NCI-H1092 (cell line): ENCODE measurements around the gene ZNF143.
"Not testable (repeated sequence)": the region's sequence is repeated elsewhere in the genome, so short reads cannot be mapped to it uniquely, and the experiment has no call there.

Experiments
- DNase-seq: peaks from one replicate; lab custom pipeline; 2025; lab: John Stamatoyannopoulos, UW

Gene ZNF143

DNA sequence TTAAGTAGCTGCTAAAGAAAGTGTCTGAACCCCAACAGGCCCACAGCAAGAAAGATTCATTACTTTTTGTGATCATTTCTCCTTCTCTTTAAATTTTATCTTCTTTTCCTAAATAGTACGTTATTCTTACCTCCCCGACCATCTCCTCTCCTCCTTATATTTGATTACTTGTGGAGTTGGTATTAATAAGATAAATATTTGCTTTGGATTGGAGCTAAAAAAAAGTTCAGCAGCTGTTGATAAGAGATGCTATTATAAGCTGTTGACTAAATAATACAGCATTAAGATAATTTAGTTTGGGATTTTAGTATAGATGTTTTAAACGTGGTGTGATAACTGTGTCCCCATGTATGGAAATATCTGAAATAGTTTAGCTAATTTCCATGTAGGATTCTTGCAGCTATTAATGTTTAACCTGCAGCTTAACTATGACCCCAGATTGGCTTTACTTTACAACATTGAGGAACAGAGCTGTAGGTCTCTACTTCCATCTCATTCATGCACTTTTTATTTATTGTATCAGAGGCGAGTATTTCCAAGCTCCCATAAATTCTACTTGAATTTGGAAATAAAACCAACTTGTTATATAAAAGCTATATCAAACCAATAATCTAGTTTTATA lies 37.8 kb downstream of the ZNF143 start:
- no peak for DNase-seq

DNA sequence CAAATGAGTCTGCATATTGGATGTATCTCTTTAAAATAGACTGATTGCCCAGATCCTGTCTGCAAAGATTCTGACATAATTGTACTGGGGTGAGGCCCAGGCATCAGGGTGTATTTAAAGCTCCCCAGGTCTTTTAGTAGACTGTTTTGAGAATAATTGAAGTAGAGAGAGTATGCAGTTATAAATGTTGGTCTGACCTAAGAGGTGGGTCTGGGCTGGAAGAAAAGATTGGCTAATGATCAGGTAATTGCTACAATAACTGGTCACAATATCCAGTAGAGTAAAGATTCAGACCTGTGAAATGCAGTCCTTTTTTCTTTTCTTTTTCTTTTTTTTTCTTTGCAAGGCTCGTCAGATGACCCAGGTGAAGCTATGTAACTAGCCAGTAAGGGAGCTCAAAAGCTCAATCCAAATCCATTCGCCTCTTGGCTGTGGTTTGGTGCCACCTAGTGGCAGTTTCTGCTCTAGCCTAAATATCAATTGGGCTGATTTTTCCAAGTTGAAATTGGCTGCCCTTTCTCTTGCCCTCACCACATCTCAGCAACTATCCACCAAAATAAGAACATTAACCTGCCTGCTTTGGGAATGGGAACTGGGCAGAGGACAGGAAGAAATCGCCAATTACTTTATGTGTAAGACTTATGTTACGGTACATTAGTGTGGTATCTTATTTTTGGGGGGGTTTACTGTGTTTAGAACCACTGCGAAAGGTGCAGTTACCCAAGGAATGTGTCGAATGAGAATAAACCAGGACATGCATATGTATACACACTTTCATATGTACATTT lies 45.9 kb downstream of the ZNF143 start:
- DNase-seq: peak; percentile 68

- no peak for DNase-seq
Measured at GRCh38 chr11:9507277-9507580, 46.4 kb downstream of the ZNF143 start.

DNA sequence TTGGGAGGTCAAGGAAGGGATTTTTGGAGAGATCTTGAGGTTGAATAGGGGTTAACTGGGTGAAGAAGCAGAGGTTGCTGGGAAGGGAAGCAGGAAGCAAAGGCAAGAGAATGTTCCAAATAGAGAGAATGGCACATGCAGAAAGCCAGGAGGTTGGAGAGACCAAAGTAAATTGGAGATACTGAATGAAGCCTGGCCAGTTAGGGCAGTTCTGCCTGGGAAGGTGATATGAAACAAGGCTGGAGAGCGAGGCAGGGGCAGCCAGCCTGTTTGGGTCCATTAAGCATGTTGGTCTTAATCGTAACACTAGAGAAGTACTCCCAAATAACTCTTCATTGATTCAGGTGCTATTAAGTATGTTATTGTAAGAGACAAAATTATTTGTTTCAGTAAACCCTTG lies 48.2 kb downstream of the ZNF143 start:
- DNase-seq: no peak

- DNase-seq: no peak
Measured at GRCh38 chr11:9512370-9513019, 51.7 kb downstream of the ZNF143 start.

DNA sequence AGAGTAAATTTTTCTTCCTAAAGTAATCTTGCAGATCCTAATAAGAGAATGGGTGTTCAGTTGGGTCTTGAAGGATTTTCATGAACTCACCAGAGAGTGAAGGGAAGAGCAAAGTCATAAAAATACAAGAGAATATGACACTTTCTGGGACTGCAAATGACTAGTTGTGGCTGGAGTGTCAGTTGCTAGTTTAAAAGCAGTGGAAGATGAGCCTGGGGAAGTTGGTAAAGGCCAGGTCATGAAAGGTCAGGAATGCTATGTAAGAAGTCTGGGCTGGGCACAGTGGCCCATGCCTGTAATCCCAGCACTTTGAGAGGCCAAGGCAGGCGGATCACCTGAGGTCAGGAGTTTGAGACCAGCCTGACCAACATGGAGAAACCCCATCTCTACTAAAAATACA lies 53.8 kb downstream of the ZNF143 start:
- DNase-seq: not testable (repeated sequence)

DNA sequence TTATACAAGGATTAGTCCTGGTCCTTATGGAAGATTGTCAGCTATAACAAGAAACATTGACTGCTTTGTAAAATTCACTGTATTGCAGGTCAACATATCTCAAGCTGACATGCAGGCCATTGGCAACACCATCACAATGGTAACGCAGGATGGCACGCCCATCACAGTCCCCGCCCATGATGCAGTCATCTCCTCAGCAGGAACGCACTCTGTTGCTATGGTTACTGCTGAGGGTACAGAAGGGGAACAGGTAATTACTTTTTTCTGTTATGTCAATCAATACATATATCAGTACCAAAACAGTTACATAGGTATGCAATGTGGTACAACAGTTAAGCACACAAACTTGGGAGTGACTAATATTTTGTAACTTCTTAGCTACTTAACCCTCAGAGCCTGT lies 55.3 kb downstream of the ZNF143 start:
- no peak for DNase-seq

DNA sequence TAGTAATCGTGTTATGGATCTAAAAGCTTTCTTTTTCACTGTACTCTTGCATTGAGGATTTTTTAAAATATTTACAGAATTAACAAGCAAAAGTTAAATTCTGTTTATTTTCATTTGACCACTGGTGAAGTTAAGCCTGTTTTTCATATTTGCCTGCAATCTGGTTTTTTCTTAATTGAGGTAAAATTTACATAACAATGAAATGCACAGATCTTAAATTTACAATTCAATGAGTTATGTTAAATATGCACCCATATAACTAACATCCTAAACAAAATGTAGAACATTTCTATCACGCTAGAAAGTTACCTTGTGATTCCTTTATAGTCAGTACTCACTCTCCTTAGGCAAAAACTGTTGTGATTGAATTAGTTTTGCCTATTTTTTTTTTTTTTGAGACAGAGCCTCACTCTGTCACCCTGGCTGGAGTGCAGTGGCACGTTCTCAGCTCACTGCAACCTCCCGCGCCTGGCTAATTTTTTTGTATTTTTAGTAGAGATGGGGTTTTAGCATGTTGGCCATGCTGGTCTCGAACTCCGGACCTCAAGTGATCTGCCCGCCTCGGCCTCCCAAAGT lies 58.1 kb downstream of the ZNF143 start:
- no peak for DNase-seq

DNA sequence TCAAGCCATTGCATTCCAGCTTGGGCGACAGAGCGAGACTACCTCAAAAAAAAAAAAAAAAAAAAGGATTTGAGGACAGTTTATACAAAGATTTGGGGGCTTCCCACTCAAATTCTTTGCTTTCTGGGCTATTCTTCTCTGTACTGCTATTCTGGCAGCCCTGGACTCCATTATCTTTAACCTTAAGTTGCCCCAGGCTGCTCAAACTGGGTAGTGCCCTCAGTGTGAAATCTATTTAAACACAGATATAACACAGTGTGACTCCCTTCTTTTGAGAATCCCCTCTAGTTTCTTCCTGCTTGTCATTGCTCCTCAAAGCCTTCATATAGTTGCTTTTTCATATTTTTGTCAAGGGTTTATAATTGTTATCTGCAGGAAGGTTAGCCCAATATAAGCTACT lies 63.2 kb downstream of the ZNF143 start:
- no peak for DNase-seq

DNA sequence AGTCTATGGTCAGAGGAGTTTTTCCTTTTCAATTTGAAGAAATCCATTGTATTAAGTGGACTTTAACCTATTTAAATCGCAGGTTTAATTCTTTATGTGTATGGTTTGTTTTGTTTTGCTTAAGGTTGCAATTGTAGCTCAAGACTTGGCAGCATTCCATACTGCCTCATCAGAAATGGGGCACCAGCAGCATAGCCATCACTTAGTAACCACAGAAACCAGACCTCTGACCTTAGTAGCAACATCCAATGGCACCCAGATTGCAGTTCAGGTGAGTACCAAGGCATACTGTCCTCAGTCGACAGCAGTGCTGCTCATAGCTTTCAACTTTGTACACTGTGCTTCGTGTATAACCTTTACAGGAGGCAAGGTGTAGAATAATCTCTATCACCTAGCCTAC lies 64.3 kb downstream of the ZNF143 start:
- DNase-seq: no peak

- DNase-seq: no peak
Measured at GRCh38 chr11:9527481-9528135, 66.8 kb downstream of the ZNF143 start.

DNA sequence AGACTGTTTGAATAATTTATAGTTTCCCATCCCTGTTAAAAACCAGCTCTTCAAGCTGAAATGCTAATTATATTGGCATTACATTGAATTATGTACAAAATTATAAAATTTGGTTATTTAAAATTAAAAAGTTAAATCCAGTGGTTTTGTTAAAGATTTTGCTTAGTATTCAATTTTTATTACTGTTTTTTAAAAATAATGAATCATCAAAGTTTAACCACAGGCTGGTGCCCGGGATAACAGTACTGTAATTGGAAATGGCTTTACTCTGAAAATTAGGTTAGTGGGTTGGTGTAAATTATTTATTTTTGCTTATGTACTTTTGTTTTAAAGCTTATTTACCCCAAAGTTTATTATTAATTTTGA lies 67.3 kb downstream of the ZNF143 start:
- no peak for DNase-seq

- no peak for DNase-seq
Measured at GRCh38 chr11:9528573-9529333, 67.9 kb downstream of the ZNF143 start.

DNA sequence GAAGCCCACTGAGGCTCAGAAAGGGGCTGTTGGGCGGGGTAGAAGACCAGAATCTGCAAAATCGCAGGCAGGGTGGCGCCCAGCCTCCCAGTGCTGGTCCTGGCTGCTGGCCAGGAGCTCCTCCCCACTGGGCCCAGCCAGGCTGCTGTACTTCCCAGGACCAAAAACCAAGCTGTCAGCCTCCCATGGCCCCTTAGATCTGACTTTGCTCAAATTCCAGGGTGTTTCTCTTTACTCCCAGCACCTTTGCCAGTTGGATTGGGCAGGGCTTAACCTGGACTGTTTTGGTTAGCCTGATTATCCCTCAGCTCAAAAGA lies 68.5 kb downstream of the ZNF143 start:
- no peak for DNase-seq

DNA sequence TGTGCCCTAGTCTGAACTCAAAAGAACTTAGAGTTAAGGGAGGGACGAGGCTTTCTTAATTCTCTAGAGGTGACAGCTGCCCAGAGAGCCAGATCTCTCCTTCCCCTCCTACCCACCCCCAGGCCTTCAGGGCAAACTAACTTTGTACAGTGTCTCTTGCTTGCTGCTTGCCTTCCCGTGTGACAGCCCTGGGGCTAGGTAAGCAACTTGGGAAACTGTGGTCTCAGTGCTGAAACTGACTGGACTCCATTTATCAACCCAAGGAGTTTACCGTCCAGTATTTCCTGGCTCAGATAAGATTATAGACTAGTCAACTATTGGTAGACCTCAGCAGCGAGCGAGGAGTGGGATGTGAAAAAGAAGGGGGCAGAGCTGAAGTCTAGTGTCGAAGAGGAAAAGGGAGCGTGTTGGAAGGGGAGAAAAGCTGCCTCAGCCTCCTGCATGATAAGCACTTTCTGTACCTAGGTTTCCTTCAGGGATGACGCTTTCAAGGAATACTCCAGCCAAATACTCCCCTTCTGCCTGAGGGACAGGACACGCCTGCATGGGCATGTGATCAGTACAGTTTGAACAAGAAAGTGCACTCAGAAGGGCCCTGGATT lies 69.3 kb downstream of the ZNF143 start:
- DNase-seq: no peak

GRCh38 chr11:9530901-9531625 lies 70.3 kb downstream of the ZNF143 start:
- no peak for DNase-seq

GRCh38 chr11:9533058-9533457 lies 72.2 kb downstream of the ZNF143 start:
- DNase-seq: no peak

- no peak for DNase-seq
Measured at GRCh38 chr11:9533736-9534473, 73.1 kb downstream of the ZNF143 start.

- DNase-seq: no peak
Measured at GRCh38 chr11:9535189-9535781, 74.5 kb downstream of the ZNF143 start.

DNA sequence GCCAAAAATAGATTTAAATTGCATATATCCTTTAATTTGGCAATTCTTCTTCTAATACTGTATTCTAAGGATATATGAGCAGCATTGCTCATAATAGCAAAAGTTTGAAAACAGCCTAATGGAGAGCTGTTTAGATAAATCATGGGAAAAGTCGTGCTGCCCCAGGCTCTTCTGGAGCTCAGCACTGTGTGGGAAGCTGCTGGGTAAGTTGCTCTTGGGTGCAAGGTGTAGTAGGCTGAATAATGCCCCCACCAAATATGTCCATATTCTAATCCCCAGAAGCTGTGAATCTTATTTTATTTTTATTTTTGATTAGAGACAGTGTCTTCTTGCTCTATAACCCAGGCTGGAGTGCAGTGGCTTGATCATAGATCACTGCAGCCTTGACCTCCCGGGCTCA lies 77.7 kb downstream of the ZNF143 start:
- DNase-seq: no peak
